ENCODE data around the gene DDX39A.
A peak's percentile ranks its signal among the peaks of the same experiment; 100 is the strongest.
"Not testable (repeated sequence)": the region's sequence is repeated elsewhere in the genome, so short reads cannot be mapped to it uniquely, and the experiment has no call there.

Gene DDX39A

DNA sequence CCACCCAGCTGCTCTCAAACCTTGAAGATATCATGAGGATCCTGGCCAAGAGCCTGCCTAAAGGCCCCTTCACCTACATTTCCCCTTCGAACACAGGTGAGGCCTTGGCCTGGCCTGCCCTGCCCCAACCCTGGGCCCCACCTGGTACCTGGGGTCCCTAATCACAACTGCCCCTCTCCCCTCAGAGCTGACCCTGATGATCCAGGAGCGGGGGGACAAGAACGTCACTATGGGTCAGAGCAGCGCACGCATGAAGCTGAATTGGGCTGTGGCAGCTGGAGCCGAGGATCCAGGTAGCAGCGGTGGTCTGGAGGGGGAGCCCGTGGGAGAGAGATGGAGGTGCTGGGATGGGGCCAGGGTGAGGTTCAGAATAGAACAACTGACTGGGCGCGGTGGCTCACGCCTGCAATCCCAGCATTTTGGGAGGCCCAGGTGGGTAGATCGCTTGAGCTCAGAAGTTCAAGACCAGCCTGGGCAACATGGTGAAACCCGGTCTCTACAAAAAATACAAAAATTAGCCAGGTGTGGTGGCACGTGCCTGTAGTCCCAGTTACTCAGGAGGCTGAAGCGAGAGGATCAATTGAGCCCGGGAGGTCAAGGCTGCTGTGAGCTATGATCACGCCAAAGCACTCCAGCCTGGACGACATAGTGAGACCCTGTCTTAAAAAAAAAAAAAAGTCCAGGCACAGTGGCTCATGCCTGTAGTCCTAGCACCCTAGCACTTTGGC is 17.5 kb downstream of the DDX39A start:
- Histone ChIP-seq H3K4me3 (no peak overlapping the region), H3K4me1 (peaks cover 0 to 26% (median 4%) of the 10 kb centered on the region in 4 donors), H3K27me3 (no peaks in the 10 kb centered on the region), H3K36me3 (peaks cover 65 to 83% (median 79%) of the 10 kb centered on the region in 3 donors), H3K27ac (peak overlapping the region; percentile 45 to 60), H3K9me3 (no peaks in the 10 kb centered on the region)
- no peak for DNase-seq
- intact Hi-C loops (cut with DNase I; ENCODE audit: low total_unique reads): loop anchor here (10.0 kb wide), 1 partner anchor 257 kb away; no protein-coding TSS in a partner anchor
- TF ChIP-seq, protein P1, sequence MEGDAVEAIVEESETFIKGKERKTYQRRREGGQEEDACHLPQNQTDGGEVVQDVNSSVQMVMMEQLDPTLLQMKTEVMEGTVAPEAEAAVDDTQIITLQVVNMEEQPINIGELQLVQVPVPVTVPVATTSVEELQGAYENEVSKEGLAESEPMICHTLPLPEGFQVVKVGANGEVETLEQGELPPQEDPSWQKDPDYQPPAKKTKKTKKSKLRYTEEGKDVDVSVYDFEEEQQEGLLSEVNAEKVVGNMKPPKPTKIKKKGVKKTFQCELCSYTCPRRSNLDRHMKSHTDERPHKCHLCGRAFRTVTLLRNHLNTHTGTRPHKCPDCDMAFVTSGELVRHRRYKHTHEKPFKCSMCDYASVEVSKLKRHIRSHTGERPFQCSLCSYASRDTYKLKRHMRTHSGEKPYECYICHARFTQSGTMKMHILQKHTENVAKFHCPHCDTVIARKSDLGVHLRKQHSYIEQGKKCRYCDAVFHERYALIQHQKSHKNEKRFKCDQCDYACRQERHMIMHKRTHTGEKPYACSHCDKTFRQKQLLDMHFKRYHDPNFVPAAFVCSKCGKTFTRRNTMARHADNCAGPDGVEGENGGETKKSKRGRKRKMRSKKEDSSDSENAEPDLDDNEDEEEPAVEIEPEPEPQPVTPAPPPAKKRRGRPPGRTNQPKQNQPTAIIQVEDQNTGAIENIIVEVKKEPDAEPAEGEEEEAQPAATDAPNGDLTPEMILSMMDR (IDR thresholded peaks at IDR 0.05): no peak

- H3K27me3 ChIP-seq: no peaks in the 10 kb centered on the region
- H3K4me3 ChIP-seq: no peak overlapping the region
- intact Hi-C loops (cut with DNase I; ENCODE audit: low total_unique reads): loop anchor here (10.0 kb wide), 1 partner anchor 256 kb away; no protein-coding TSS in a partner anchor
- H3K36me3 ChIP-seq: peaks cover 68 to 83% (median 81%) of the 10 kb centered on the region in 3 donors
- H3K27ac ChIP-seq: peak overlapping the region; percentile 42 to 60
- no peak for DNase-seq
- peaks cover 0 to 21% (median 1%) of the 10 kb centered on the region in 4 donors for H3K4me1 ChIP-seq
- no peaks in the 10 kb centered on the region for H3K9me3 ChIP-seq
- TF ChIP-seq, protein P1 (IDR thresholded peaks at IDR 0.05): no peak
These were observed 18.1 kb downstream of the DDX39A start for GRCh38 chr19:14400951-14401431.

DNA sequence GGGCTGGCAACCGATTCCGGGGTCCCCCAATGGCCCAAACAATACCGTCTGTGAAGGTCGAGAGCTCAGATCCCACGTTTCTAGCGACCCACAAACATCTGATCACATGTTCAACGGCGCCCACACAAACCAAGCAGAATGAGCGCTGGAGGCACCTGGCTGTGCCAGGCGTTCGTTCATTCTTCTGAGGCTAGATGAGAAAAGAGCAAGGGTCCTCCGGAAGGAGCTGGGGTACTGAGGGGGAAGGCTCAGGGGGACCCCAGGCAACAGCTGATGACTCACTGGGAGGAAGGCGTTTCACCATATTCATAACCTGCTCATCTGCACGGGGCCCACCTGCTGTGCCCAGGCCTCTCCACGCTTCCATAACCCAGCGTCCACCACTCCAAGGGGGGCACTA is 22.0 kb downstream of the DDX39A start:
- H3K4me1 ChIP-seq; DNase-seq; intact Hi-C loops (cut with DNase I; ENCODE audit: low total_unique reads); H3K9me3 ChIP-seq; H3K27me3 ChIP-seq; H3K27ac ChIP-seq; H3K4me3 ChIP-seq: not testable (repeated sequence)
- peaks cover 56 to 86% (median 84%) of the 10 kb centered on the region in 3 donors for H3K36me3 ChIP-seq

- H3K27me3 ChIP-seq; DNase-seq; H3K9me3 ChIP-seq; H3K4me1 ChIP-seq; intact Hi-C loops (cut with DNase I; ENCODE audit: low total_unique reads); H3K27ac ChIP-seq; H3K4me3 ChIP-seq: not testable (repeated sequence)
- peaks cover 57 to 86% (median 84%) of the 10 kb centered on the region in 3 donors for H3K36me3 ChIP-seq
These were observed 22.4 kb downstream of the DDX39A start for GRCh38 chr19:14396730-14397129.

GRCh38 chr19:14395710-14396336 is 23.3 kb downstream of the DDX39A start:
- Histone ChIP-seq H3K4me3 (no peak overlapping the region), H3K9me3 (no peaks in the 10 kb centered on the region), H3K36me3 (peaks cover 57 to 86% (median 84%) of the 10 kb centered on the region in 3 donors), H3K27me3 (no peaks in the 10 kb centered on the region), H3K27ac (no peak overlapping the region), H3K4me1 (no peaks in the 10 kb centered on the region)
- TF ChIP-seq, protein P1 (IDR thresholded peaks at IDR 0.05): no peak
- no peak for DNase-seq
- intact Hi-C loops (cut with DNase I; ENCODE audit: low total_unique reads): no loop called here

DNA sequence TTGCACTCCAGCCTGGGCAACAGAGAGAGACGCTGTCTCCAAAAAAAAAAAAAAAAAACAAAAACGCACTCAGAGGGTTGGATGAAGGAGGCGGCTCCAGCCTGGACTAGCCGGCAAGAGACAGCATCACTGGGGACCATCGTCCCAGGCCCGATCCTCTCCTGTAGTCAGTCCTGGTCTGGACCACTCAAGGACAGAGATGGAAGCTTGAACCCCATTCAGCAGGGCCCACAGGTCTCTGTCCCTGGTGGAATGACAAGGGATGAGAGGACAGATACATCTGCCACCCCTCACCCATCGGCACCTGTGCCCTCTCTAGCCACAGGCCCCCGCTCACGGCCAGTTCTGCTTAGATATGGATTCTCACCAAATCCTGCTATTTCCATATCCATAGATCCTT is 23.9 kb downstream of the DDX39A start:
- H3K36me3 ChIP-seq: peaks cover 56 to 87% (median 84%) of the 10 kb centered on the region in 3 donors
- no peak for DNase-seq
- H3K27me3 ChIP-seq: no peaks in the 10 kb centered on the region
- no peaks in the 10 kb centered on the region for H3K9me3 ChIP-seq
- intact Hi-C loops (cut with DNase I; ENCODE audit: low total_unique reads): no loop called here
- H3K27ac ChIP-seq: no peak overlapping the region
- TF ChIP-seq, protein P1 (IDR thresholded peaks at IDR 0.05): no peak
- H3K4me1 ChIP-seq: no peaks in the 10 kb centered on the region
- no peak overlapping the region for H3K4me3 ChIP-seq
